ENCODE data around the gene TDRD12.
A peak's percentile ranks its signal among the peaks of the same experiment; 100 is the strongest.

The TDRD12 gene, protein sequence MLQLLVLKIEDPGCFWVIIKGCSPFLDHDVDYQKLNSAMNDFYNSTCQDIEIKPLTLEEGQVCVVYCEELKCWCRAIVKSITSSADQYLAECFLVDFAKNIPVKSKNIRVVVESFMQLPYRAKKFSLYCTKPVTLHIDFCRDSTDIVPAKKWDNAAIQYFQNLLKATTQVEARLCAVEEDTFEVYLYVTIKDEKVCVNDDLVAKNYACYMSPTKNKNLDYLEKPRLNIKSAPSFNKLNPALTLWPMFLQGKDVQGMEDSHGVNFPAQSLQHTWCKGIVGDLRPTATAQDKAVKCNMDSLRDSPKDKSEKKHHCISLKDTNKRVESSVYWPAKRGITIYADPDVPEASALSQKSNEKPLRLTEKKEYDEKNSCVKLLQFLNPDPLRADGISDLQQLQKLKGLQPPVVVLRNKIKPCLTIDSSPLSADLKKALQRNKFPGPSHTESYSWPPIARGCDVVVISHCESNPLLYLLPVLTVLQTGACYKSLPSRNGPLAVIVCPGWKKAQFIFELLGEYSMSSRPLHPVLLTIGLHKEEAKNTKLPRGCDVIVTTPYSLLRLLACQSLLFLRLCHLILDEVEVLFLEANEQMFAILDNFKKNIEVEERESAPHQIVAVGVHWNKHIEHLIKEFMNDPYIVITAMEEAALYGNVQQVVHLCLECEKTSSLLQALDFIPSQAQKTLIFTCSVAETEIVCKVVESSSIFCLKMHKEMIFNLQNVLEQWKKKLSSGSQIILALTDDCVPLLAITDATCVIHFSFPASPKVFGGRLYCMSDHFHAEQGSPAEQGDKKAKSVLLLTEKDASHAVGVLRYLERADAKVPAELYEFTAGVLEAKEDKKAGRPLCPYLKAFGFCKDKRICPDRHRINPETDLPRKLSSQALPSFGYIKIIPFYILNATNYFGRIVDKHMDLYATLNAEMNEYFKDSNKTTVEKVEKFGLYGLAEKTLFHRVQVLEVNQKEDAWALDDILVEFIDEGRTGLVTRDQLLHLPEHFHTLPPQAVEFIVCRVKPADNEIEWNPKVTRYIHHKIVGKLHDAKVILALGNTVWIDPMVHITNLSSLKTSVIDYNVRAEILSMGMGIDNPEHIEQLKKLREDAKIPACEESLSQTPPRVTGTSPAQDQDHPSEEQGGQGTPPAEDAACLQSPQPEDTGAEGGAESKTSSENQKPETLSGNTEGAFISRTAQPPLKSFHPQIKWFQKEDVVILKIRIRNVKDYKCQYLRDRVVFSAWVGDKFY (N-terminal part only)

DNA sequence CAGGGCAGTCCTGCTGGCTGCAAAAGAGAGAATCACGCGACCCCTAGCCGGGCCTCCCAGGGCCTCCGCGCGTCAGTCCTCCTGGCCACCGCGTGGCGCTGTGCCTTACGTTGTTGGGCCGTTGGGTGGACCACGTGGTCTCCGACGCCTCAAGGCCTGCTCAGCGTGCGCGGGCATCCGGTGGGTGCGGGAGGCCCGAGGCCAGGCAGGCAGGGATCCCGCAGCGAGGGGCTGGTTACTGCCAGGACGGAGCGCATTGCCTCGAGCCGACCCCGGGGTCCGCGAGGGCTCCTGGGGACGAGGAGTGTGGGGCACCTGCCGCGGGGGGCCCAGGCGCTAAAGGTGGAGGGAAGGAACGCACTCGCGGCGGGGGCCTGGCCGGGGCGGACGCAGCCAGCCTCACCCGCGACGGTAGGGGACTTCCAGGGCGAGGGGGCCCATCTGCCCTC is at the start of gene TDRD12:
TDRD12 (plus strand) TSS at position 157 of the 449 bp plus-strand sequence. CDS start 306 bp downstream, outside the sequence.
- TF ChIP-seq, protein P1, sequence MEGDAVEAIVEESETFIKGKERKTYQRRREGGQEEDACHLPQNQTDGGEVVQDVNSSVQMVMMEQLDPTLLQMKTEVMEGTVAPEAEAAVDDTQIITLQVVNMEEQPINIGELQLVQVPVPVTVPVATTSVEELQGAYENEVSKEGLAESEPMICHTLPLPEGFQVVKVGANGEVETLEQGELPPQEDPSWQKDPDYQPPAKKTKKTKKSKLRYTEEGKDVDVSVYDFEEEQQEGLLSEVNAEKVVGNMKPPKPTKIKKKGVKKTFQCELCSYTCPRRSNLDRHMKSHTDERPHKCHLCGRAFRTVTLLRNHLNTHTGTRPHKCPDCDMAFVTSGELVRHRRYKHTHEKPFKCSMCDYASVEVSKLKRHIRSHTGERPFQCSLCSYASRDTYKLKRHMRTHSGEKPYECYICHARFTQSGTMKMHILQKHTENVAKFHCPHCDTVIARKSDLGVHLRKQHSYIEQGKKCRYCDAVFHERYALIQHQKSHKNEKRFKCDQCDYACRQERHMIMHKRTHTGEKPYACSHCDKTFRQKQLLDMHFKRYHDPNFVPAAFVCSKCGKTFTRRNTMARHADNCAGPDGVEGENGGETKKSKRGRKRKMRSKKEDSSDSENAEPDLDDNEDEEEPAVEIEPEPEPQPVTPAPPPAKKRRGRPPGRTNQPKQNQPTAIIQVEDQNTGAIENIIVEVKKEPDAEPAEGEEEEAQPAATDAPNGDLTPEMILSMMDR (IDR thresholded peaks at IDR 0.05; ENCODE audit: extremely low read depth, missing control alignments) = no peak
- peak; percentile 40 for DNase-seq (ENCODE audit: low spot score)

DNA sequence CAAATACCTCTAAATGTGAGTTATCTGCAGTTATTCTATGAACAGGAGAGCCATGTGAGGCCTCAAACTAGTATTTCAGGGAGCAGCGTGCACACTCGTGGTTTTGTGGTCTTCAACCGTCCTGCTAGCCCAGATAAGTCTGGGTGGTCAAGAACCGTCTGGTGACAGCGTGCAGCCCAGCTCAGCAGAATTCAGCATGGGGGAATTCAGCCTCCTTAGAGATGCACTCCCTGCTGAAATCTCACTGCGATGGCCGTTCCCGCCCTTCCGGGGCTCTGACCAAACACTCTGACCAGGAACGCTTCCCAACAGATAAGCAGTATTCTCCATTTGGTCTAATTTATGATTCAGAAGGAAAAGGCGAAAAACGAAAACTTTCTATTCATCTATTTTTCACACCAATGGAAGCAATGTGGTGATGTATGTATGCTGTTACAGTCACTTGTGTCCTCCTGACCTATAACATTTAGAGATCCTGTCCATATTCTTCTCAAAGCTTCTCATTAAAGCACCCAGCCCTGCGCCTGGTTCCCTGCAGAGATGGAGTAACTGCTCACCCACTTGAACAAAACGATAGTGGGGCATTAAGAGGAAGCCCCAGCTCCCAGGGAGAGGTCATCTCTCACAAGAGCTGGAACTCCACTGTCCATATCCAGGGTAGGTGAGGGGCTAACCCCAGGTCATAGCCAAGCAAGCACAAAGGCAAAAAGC is 47.5 kb upstream of the TDRD12 start:
- no peak for DNase-seq (ENCODE audit: low spot score)
- TF ChIP-seq, protein P1 (IDR thresholded peaks at IDR 0.05; ENCODE audit: extremely low read depth, missing control alignments) = no peak

DNA sequence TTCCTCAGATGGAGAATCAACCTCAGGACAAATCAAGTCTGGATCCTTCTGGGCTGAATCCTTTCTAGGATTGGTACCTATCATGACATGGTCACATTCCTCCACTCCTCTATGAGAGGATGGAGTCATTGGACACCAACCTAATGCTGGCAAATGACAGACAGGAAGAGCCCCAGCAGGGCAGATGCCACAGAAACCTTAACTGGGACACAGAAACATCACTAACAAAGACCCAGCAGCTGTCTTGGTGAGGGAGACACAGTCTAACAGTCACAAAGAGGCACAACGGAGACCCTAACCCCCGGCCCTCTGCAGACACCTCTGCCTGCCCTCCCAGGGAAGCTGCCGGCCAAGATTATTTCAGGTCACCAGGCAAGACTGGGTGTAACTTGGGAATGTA is 46.7 kb upstream of the TDRD12 start:
- TF ChIP-seq, protein P1 (IDR thresholded peaks at IDR 0.05; ENCODE audit: extremely low read depth, missing control alignments) = no peak
- DNase-seq (ENCODE audit: low spot score) = no peak

DNA sequence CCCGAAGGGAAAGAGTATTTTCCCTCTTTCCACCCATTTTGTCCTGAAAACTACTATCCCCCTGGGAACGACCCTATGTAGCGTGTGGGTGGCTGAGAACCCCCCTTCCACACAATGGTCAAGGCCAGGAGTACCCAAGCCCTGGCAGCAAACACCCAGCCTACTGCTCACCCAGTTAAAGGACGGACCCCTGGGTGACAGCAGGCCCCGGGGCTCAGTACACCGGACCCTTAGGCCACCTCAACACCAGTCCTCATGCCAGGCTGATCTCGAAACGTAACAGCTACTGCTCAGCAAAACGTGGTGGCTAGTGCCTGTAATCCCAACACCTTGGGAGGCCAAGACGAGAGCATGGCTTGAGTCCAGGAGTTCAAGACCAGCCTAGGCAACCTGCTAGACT is 46.0 kb upstream of the TDRD12 start:
- TF ChIP-seq, protein P1 (IDR thresholded peaks at IDR 0.05; ENCODE audit: extremely low read depth, missing control alignments) = no peak
- no peak for DNase-seq (ENCODE audit: low spot score)

DNA sequence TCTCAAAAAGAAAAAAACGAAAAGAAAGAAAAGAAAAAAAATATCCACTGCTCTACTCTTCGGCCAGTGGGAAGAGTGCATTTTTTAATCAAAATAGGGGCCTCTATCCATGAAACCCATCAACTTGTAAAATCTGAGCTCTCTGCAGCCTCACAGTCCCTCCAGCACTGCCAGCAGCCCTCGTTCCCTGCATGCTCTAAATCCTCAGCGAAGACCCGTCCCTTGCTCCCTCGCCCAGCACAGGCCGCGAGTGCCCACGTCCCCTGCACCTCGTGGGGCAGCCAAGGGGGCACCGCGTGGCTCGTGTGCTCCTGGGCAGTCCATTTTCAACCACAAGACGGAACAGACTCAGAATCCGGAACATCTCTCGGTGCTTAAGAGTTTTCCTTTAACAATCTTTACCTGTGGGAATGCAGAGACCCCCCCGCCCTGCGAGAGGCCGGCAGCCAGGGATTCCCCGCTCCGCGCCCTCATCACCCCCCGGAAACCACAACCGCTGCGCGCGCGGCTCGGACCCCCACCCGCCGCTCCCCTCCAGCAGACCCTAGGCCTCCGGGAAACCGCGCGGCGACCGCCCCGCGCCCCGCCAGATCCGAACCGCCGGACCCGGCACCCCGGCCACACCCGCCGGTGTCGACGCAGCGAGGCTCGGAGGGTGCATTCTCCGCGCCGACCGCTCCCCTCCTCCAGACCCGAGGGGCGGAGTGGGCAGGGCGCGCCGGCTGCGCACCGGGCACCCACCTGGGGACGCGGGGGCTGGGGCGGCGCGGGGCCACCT is 45.2 kb upstream of the TDRD12 start:
- no peak for DNase-seq (ENCODE audit: low spot score)
- TF ChIP-seq, protein P1 (IDR thresholded peaks at IDR 0.05; ENCODE audit: extremely low read depth, missing control alignments) = no peak

All from GM20000 (cell line).